AG04449 (cell line): Measurements from ENCODE around the gene UQCRQ.

Experiments
- CTCF ChIA-PET: fragments of 350-600 bp; formaldehyde crosslinking; extraction: SDS; loops from one replicate; lab custom pipeline; 2021; ENCODE audit warnings: antibody characterized with exemption; lab: Yijun Ruan, JAX
- POLR2A ChIA-PET: fragments of 400-600, 350-600 bp; formaldehyde crosslinking; extraction: SDS; loops from one replicate; lab custom pipeline; 2020; ENCODE audit warnings: antibody characterized with exemption, inconsistent platforms; lab: Yijun Ruan, JAX
- DNase-seq: peaks from one replicate; pipeline ENCODE4 v3.0.0-alpha.2; 2010; ENCODE audit warnings: low read depth, low spot score
- H3K4me3 ChIP-seq: 2 replicates; pipeline ENCODE4 v1.5.1; 2011; ENCODE audit warnings: low read depth, mild to moderate bottlenecking, control low read depth, low read length
- CTCF ChIP-seq: IDR thresholded peaks from one replicate; pipeline ENCODE4 v1.5.1; 2011; ENCODE audit warnings: mild to moderate bottlenecking, moderate library complexity, low read length, control low read depth, inconsistent platforms; ENCODE audit not compliant: insufficient read depth; ENCODE audit errors: missing control alignments

Gene UQCRQ

GRCh38 chr5:132826424-132827082 is 39.9 kb upstream of the UQCRQ start:
- POLR2A ChIA-PET = no interaction called here
- no peak for DNase-seq
- TF ChIP-seq CTCF = no peak
- CTCF ChIA-PET = interaction anchor here (0.7 to 14.0 kb wide), 11 partner anchors 8 to 441 kb away, joined by 3 to 317 read pairs (median 7); partner anchors contain the start of genes CCNI2, GDF9, SOWAHA and UQCRQ
- no peak overlapping the region for H3K4me3 ChIP-seq

- ChIA-PET CTCF (interaction anchor here (0.6 to 12.8 kb wide), 13 partner anchors 10 to 301 kb away, joined by 3 to 197 read pairs (median 8); partner anchors contain the start of genes GDF9, SOWAHA and UQCRQ), POLR2A (no interaction called here)
- TF ChIP-seq CTCF = no peak
- H3K4me3 ChIP-seq = no peak overlapping the region
- DNase-seq = no peak
Measured at GRCh38 chr5:132827943-132828673, 38.3 kb upstream of the UQCRQ start.

GRCh38 chr5:132828846-132829494 is 37.5 kb upstream of the UQCRQ start:
- no peak for DNase-seq
- no peak overlapping the region; the same call in 1 of the 2 replicates for H3K4me3 ChIP-seq
- CTCF ChIA-PET = interaction anchor here (0.7 to 12.8 kb wide), 24 partner anchors 10 to 302 kb away, joined by 3 to 197 read pairs (median 5); partner anchors contain the start of genes GDF9, SOWAHA and UQCRQ
- no peak for TF ChIP-seq CTCF
- POLR2A ChIA-PET = no interaction called here

- CTCF ChIA-PET = interaction anchor here (0.7 to 12.8 kb wide), 24 partner anchors 9 to 301 kb away, joined by 3 to 197 read pairs (median 5); partner anchors contain the start of genes GDF9, SOWAHA and UQCRQ
- peak; percentile 96 for TF ChIP-seq CTCF
- POLR2A ChIA-PET = no interaction called here
- DNase-seq = no peak
- peak overlapping the region; percentile 64 for H3K4me3 ChIP-seq
Measured at GRCh38 chr5:132829742-132830435, 36.6 kb upstream of the UQCRQ start.

GRCh38 chr5:132830436-132831094 is 35.9 kb upstream of the UQCRQ start, which contains the start of gene SHROOM1:
SHROOM1 (minus strand) TSS chr5:132830647; CDS start chr5:132826140, 4,507 bp downstream.
- peak within 1 kb of the TSS; percentile 64 for H3K4me3 ChIP-seq
- TF ChIP-seq CTCF = no peak
- ChIA-PET POLR2A (interaction anchor here (0.6 to 1.3 kb wide), 2 partner anchors 11 to 322 kb away, joined by 3 read pairs; no protein-coding TSS in a partner anchor), CTCF (interaction anchor here (0.9 to 12.8 kb wide), 18 partner anchors 8 to 302 kb away, joined by 3 to 197 read pairs (median 6); partner anchors contain the start of genes GDF9, SOWAHA and UQCRQ)
- no peak for DNase-seq
